ENCODE data around the gene SRRD.

GRCh38 chr22:26476705-26477340, 6.9 kb upstream of the SRRD start:
- TF ChIP-seq, protein P1, sequence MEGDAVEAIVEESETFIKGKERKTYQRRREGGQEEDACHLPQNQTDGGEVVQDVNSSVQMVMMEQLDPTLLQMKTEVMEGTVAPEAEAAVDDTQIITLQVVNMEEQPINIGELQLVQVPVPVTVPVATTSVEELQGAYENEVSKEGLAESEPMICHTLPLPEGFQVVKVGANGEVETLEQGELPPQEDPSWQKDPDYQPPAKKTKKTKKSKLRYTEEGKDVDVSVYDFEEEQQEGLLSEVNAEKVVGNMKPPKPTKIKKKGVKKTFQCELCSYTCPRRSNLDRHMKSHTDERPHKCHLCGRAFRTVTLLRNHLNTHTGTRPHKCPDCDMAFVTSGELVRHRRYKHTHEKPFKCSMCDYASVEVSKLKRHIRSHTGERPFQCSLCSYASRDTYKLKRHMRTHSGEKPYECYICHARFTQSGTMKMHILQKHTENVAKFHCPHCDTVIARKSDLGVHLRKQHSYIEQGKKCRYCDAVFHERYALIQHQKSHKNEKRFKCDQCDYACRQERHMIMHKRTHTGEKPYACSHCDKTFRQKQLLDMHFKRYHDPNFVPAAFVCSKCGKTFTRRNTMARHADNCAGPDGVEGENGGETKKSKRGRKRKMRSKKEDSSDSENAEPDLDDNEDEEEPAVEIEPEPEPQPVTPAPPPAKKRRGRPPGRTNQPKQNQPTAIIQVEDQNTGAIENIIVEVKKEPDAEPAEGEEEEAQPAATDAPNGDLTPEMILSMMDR (IDR thresholded peaks at IDR 0.05): no peak
- TF ChIP-seq POLR2A (IDR thresholded peaks at IDR 0.05): no peak
